ENCODE results near the gene STPG1. TPM values are rescaled to one million over a fixed set of nuclear protein-coding genes. Genes with fewer than 3 reads are reported as not detected.

Gene STPG1
- total and polyA plus RNA-seq, 2 of the 13 experiments (the other 11 are each of a cell fraction or from before 2014, with no cell fraction given), result 3.4 to 4.3 TPM

- TF ChIP-seq FOXJ3 (CRISPR knock-in tag; IDR thresholded peaks at IDR 0.05; ENCODE audit: borderline replicate concordance) (no peak), BORCS8-MEF2B (CRISPR knock-in tag; IDR thresholded peaks at IDR 0.05) (no peak), NR2F2 (IDR thresholded peaks at IDR 0.05; ENCODE audit: borderline replicate concordance, low read depth) (no peak), AGO2 (optimal IDR thresholded peaks at IDR 0.05; ENCODE audit: low read depth, low read length) (no peak), HDAC1 (CRISPR knock-in tag; IDR thresholded peaks at IDR 0.05) (peak; percentile 65), HNF4G (IDR thresholded peaks at IDR 0.05; ENCODE audit: borderline replicate concordance, low read depth, low read length) (no peak), HNF4G (CRISPR knock-in tag; IDR thresholded peaks at IDR 0.05; ENCODE audit: borderline replicate concordance, low read depth) (no peak), GTF2F1 (IDR thresholded peaks at IDR 0.05; ENCODE audit: low read length) (no peak), KDM2A (CRISPR knock-in tag; IDR thresholded peaks at IDR 0.05; ENCODE audit: borderline replicate concordance, low read depth) (peak; percentile 73; the same call in 1 of the 2 replicates), ZNF782 (CRISPR knock-in tag; IDR thresholded peaks at IDR 0.05; ENCODE audit: borderline replicate concordance) (no peak), HNRNPLL (IDR thresholded peaks at IDR 0.05; ENCODE audit: low read depth, low read length, poor library complexity, severe bottlenecking) (peak; percentile 54), XBP1 (CRISPR knock-in tag; IDR thresholded peaks at IDR 0.05) (no peak), HNRNPK (IDR thresholded peaks at IDR 0.05; ENCODE audit: low read depth, low read length, poor library complexity, severe bottlenecking) (no peak), ZNF33A (CRISPR knock-in tag; IDR thresholded peaks at IDR 0.05; ENCODE audit: borderline replicate concordance) (no peak), NPAS2 (CRISPR knock-in tag; IDR thresholded peaks at IDR 0.05; ENCODE audit: borderline replicate concordance) (no peak), ZFP82 (CRISPR knock-in tag; IDR thresholded peaks at IDR 0.05; ENCODE audit: borderline replicate concordance) (no peak), RBM39 (IDR thresholded peaks at IDR 0.05; ENCODE audit: low read depth, low read length, poor library complexity, severe bottlenecking) (peak; percentile 39), FOSL1 (CRISPR knock-in tag; IDR thresholded peaks at IDR 0.05; ENCODE audit: borderline replicate concordance) (no peak), HCFC1 (IDR thresholded peaks at IDR 0.05; ENCODE audit: low read depth, low read length) (no peak), PAF1 (CRISPR knock-in tag; IDR thresholded peaks at IDR 0.05) (no peak), ZNF546 (CRISPR knock-in tag; conservative IDR thresholded peaks at IDR 0.05) (no peak), ZNF282 (IDR thresholded peaks at IDR 0.05; ENCODE audit: partially characterized antibody) (no peak), KLF16 (CRISPR knock-in tag; IDR thresholded peaks at IDR 0.05) (peak in 1 of 2 experiments; percentile 60; a peak in 1 of 4 replicates), NR2C2 (CRISPR knock-in tag; IDR thresholded peaks at IDR 0.05; ENCODE audit: borderline replicate concordance) (0 out of 2 replicates have a peak, but pooled peaks have one; percentile 48), ZNF639 (CRISPR knock-in tag; conservative IDR thresholded peaks at IDR 0.05) (no peak), SRF (IDR thresholded peaks at IDR 0.05; ENCODE audit: low read depth, low read length) (no peak), ZSCAN30 (CRISPR knock-in tag; IDR thresholded peaks at IDR 0.05) (no peak), PCBP1 (IDR thresholded peaks at IDR 0.05; ENCODE audit: borderline replicate concordance, low read depth, low read length) (no peak)
- TF ChIP-seq, protein P1, sequence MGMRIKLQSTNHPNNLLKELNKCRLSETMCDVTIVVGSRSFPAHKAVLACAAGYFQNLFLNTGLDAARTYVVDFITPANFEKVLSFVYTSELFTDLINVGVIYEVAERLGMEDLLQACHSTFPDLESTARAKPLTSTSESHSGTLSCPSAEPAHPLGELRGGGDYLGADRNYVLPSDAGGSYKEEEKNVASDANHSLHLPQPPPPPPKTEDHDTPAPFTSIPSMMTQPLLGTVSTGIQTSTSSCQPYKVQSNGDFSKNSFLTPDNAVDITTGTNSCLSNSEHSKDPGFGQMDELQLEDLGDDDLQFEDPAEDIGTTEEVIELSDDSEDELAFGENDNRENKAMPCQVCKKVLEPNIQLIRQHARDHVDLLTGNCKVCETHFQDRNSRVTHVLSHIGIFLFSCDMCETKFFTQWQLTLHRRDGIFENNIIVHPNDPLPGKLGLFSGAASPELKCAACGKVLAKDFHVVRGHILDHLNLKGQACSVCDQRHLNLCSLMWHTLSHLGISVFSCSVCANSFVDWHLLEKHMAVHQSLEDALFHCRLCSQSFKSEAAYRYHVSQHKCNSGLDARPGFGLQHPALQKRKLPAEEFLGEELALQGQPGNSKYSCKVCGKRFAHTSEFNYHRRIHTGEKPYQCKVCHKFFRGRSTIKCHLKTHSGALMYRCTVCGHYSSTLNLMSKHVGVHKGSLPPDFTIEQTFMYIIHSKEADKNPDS (CRISPR knock-in tag; IDR thresholded peaks at IDR 0.05), result no peak
Measured at GRCh38 chr1:24415334-24415909, 1.8 kb upstream of the STPG1 start, which contains the start of gene NIPAL3 (continued).

Measured in HepG2 (cell line).